ENCODE data around the gene GNG8.
"Not testable (repeated sequence)": the region's sequence is repeated elsewhere in the genome, so short reads cannot be mapped to it uniquely, and the experiment has no call there.

Gene GNG8

GRCh38 chr19:46648060-46648960, 12.3 kb upstream of the GNG8 start:
- DNase-seq (ENCODE audit: low spot score) (no peak), FAIRE-seq (no peak)

DNA sequence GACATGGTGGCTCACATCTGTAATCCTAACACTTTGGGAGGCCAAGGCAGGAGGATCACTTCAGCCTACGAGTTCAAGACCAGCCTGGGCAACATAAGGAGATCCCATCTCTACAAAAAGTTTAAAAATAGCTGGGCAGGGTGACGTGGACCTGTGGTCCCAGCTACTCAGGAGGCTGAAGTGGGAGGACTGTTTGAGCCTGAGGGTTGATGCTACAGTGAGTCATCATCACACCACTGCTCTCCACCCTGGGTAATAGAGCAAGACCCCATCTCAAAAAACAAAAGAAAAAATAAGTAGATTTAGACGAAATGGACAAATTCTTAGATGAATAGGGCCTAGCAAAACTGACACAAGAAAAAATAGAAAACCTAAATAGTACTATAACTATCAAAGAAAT, 10.4 kb upstream of the GNG8 start:
- DNase-seq (ENCODE audit: low spot score) (no peak), FAIRE-seq (no peak)

DNA sequence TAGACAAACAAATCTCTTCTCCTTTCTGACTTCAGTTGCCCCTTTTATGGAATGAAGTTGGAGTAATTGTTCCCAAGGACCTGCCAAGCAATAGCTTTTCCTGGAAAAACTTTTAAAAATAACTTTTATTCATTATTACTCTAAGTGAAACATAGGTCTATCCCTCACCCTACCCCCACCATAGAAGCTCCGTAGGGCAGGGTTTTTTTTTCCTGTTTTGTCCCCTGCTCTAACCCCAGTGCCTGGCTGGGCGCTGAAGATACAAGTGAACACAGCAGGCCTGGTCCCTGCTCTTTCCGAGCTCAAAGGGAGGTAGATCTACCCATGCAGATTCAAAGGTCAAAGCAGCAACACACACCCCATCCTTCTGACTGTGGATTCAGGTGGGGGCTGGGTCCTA, 8.7 kb upstream of the GNG8 start:
- DNase-seq (ENCODE audit: low spot score) = no peak
- no peak for FAIRE-seq

GRCh38 chr19:46640656-46641055, 4.7 kb upstream of the GNG8 start:
- FAIRE-seq (no peak), DNase-seq (ENCODE audit: low spot score) (no peak)

DNA sequence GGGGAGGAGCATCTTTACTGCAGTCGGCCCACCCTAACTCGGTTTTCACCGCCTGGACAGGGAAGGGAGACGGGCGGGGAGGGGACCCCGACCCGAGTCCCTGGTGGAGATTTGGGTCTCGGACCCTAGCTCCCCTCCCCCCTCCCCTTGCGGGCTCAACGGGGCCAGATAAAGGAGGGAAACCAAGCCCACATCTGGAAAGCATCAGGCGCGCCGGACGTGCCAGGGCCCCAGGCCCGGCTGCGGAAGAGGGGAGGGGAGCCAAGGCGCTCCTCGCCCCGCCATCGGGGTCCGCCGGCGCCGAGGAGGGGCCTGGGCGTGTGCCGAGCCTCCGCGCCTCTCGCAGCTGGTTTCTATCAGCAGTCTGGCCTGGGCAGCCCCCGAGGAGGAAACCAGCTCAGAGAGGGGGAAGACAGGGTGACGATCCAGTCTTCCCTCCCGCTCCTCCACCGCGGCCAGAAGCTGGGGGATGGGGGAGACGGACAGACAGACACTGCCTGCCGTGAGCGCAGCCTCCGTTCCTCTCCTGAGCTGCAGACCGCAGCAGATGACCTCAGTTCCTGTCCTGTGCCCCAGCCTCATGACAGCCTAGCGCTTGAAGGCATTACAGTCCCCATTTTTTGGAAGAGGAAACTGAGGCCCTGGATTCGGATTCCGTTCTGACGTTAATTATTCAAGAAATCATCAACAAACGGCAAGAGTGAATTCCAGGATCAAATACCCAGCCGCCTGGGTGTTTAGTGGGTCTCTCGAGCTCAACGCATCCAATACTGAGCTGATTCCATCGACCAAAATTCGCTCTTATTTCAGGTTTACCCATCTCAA, 3.6 kb upstream of the GNG8 start:
- no peak for FAIRE-seq
- peak; percentile 16 for DNase-seq (ENCODE audit: low spot score)

- FAIRE-seq (no peak), DNase-seq (ENCODE audit: low spot score) (no peak)
These were observed 1.2 kb upstream of the GNG8 start for GRCh38 chr19:46637224-46637623.

DNA sequence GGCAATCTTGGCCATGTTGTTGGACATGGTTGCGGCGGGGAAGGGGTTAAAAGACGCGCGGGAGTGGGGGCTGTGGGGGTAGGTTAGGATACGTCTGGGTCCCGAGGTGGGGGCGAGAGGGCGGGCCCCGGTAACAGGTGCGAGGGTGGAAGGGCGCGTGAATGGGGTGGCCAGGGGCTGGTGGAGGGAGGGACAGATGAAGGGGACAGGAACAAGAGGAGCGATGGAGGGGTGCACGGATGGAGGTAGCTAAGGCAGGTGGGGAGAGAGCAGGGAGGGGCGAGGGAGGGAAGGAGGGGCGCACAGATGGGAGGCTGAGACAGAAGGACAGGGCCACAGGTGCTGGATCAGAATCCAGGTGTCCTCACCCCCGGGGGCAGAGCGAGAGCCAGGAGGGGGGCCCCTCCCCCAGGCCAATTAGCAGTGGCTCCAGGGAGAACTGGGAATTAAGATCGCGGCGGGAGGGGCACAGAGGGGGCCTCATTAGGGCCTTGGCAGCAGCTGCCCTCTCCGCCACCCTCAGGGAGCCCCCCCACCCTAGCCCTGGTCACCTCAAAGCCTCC, 1.3 kb downstream of the GNG8 start:
- no peak for DNase-seq (ENCODE audit: low spot score)
- no peak for FAIRE-seq

- FAIRE-seq (no peak), DNase-seq (ENCODE audit: low spot score) (peak; percentile 31)
These were observed 1.9 kb downstream of the GNG8 start for GRCh38 chr19:46634045-46634655.

DNA sequence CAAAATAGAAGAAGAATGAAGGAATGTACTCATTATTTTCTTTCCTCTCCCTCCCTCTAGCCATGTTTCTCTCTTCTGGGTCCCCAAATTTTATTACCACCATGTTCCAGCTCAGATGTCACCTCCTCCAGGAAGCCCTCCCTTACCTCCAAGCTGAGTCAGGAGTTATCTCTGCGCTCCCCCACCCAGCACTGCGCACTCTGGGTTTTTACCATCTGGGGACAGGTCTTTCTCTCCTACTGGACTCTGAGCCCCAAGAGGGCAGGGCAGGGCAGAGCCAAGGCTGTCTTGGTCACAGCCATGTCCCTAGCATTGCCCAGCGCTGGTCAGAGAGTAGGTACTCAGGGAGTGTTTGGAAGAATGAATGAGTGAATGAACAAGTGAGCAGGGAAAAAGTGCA, 2.9 kb downstream of the GNG8 start:
- no peak for FAIRE-seq

DNA sequence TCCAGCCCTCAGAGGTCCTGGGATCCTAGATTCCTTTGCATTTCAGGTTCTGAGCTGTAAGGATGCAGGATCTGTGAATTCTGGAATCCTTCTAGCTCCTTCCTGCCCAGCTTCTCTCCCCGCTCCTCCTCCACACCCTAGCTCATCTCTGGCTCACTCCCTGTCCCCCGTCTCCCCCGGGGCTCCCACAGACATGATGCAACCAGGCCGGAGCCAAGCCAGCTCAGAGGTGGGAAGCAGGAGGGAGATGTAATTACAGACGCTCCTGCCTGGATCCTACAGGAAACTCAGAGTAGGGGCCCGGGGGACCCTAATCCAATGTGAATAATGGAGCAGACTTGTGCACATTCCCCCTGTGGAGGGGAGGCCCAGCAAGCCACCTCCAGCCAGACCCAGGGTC, 4.5 kb downstream of the GNG8 start:
- FAIRE-seq (no peak), DNase-seq (ENCODE audit: low spot score) (no peak)

More for the DNA sequence above, 2.9 kb downstream of the GNG8 start:
- no peak for DNase-seq (ENCODE audit: low spot score)

DNA sequence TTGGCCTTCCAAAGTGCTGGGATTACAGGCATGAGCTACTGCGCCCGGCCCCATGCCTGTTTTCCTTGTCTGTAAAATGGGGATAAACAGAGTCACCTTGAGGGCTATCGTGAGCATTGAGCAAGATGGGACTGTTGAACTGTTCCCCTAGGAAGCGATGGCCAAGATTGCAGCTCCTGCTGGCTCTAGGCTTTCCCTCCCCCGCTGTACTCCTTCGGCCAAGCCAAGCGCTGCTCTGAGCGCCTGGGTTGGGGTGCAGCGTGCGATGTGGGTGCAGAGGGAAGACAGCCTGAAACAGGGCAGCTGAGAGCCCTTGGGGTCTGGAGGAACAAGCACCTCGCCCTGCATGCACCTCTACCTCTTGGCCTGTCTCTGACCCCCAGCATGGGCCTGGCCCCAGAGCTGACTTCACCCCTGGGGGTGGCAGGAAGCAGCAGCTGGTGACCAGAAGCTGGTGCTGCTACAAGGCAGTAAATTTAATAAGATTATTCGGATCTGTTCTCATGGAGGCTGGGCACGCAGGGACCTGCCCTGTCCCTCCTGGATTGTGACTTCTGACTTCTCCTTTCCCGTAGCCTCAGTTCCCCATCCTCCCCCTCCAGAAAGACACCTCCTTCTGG, 5.3 kb downstream of the GNG8 start:
- DNase-seq (ENCODE audit: low spot score) (no peak), FAIRE-seq (no peak)

- no peak for FAIRE-seq
- DNase-seq (ENCODE audit: low spot score) = no peak
These were observed 6.4 kb downstream of the GNG8 start for GRCh38 chr19:46629546-46630025.

DNA sequence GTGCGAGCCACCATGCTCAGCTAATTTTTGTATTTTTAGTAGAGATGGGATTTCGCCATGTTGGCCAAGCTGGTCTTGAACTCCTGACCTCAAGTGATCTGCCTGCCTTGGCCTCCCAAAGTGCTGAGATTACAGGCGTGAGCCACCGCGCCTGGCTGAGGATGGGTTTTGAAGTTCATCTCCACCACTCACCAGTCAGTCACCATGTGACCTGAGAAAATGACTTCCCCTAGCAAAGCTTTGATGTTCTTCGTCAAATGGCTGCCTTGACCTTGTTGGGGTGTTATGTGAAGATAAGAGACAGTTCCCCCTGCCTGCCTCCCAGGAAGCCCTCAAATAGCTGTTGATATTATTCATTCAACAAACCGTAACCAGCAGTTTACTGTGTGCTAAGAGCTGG, 7.0 kb downstream of the GNG8 start:
- FAIRE-seq; DNase-seq (ENCODE audit: low spot score): not testable (repeated sequence)

GRCh38 chr19:46626446-46626845, 9.6 kb downstream of the GNG8 start:
- FAIRE-seq (no peak), DNase-seq (ENCODE audit: low spot score) (no peak)

GRCh38 chr19:46625731-46626130, 10.3 kb downstream of the GNG8 start:
- no peak for FAIRE-seq
- DNase-seq (ENCODE audit: low spot score) = no peak

GRCh38 chr19:46624958-46625661, 10.9 kb downstream of the GNG8 start, which contains the start of gene PTGIR:
Gene PTGIR, minus strand, starts transcription at chr19:46625089. Its CDS starts 864 bp downstream, at chr19:46624225.
- FAIRE-seq (no peak), DNase-seq (ENCODE audit: low spot score) (no peak)

DNA sequence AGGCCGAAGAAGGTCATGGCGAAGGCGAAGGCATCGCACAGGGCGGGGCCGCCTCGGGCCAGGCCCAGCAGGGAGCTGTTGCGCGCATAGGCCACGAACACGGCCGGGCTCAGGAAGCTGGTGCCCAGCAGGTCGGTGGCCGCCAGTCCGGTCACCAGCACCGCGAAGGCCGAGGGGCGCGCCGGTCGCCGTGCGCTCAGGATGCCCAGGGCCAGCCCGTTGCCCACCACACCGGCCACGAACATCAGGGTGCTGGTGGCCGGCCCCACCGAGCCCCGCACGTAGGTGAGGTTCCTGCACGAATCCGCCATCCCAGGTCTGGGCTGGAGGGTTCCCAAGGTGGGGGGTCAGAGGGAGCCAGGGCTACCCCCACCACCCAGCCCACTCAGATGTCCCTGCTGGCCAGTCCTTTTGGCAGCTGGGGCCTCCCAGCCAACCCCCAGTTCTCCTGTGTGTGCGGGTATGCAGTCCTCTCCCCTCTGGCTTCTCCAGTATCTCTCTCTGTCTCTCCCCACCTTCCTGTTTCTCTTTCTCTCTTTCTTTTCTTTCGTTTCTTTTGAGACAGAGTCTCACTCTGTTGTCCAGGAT, 12.0 kb downstream of the GNG8 start:
- DNase-seq (ENCODE audit: low spot score) = no peak
- FAIRE-seq = no peak

DNA sequence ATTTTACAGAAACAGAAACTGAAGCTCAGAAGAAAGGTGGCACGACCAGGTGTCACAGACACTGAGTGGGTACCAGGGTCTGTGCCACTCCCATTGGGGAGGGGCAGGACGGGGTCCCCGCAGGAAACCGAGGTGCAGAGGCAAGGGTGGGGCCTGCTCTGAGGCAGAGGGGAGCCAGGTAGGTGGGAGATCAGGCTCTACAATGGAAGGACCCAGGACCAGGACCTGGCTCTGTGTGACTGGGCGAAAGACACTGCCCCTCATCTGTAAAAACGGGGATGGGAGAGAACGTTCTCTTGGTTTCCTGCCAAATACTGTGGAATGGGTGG, 13.9 kb downstream of the GNG8 start:
- FAIRE-seq (no peak), DNase-seq (ENCODE audit: low spot score) (no peak)

GRCh38 chr19:46621191-46622117, 14.5 kb downstream of the GNG8 start:
- no peak for FAIRE-seq

More at GRCh38 chr19:46621191-46622117, 14.5 kb downstream of the GNG8 start:
- no peak for DNase-seq (ENCODE audit: low spot score)

Data from RCC 7860 (cell line).